CD14-positive monocyte (primary cell): ENCODE results near the gene ZNF414. TPM values are rescaled to one million over a fixed set of nuclear protein-coding genes. Genes with fewer than 3 reads are reported as not detected.
A peak's percentile ranks its signal among the peaks of the same experiment; 100 is the strongest.

Experiments used
- DNase-seq, 3 donors: peaks; one replicate each; pipeline ENCODE4 v3.0.0-alpha.2; 2011 to 2022
- H2AFZ ChIP-seq: 2 replicates; pipeline ENCODE4 v1.6.0; 2012; ENCODE audit warnings: mild to moderate bottlenecking, low read depth, low read length, inconsistent platforms; ENCODE audit not compliant: insufficient read depth, poor library complexity, severe bottlenecking
- H3K27ac ChIP-seq, 2 donors: 1 replicate in 1 of 2; 2 replicates in 1 of 2; pipeline ENCODE4 v1.5.1; 2012 to 2013; ENCODE audit warnings: low read length in 2 of 2, control low read depth in 1 of 2, inconsistent platforms in 1 of 2, low read depth in 1 of 2, mild to moderate bottlenecking in 1 of 2
- H3K27me3 ChIP-seq, 2 donors: one replicate each; pipeline versions ENCODE4 v1.6.0 to v1.6.1; 2011 to 2013; ENCODE audit warnings: low read length in 2 of 2; ENCODE audit not compliant: control insufficient read depth in 2 of 2, insufficient read depth in 2 of 2
- H3K36me3 ChIP-seq, 2 donors: replicated peaks in 1 of 2; 1 replicate in 1 of 2; 2 replicates in 1 of 2; pipeline versions ENCODE4 v1.5.1 to v1.6.1; 2012 to 2013; ENCODE audit warnings: low read length in 2 of 2, control low read depth in 1 of 2, inconsistent platforms in 1 of 2, mild to moderate bottlenecking in 1 of 2; ENCODE audit not compliant: insufficient read depth in 2 of 2, control insufficient read depth in 1 of 2
- H3K4me1 ChIP-seq, 2 donors: 1 replicate in 1 of 2; 2 replicates in 1 of 2; pipeline versions ENCODE4 v1.5.1 to v1.6.1; 2012 to 2013; ENCODE audit warnings: low read length in 2 of 2, control low read depth in 1 of 2, inconsistent platforms in 1 of 2, mild to moderate bottlenecking in 1 of 2, moderate library complexity in 1 of 2; ENCODE audit not compliant: insufficient read depth in 2 of 2, control insufficient read depth in 1 of 2
- H3K4me2 ChIP-seq: replicated peaks from 2 replicates; pipeline ENCODE3; 2012; ENCODE audit warnings: low read length, moderate library complexity, mild to moderate bottlenecking; ENCODE audit not compliant: poor library complexity, severe bottlenecking; ENCODE audit errors: extremely low read depth
- H3K4me3 ChIP-seq, 3 experiments: fragments of 200-600 bp in 1 of 3; sonication (generic) in 1 of 3; replicated peaks in 1 of 3; 1 replicate in 2 of 3; 2 replicates in 1 of 3; pipeline ENCODE4 v1.5.1; 2011 to 2013; ENCODE audit warnings: low read length in 3 of 3, mild to moderate bottlenecking in 3 of 3, control low read depth in 2 of 3, low read depth in 2 of 3, inconsistent platforms in 1 of 3, moderate library complexity in 1 of 3
- H3K79me2 ChIP-seq: 2 replicates; pipeline ENCODE4 v1.6.0; 2012; ENCODE audit warnings: mild to moderate bottlenecking, control low read depth, inconsistent platforms, low read length, moderate library complexity; ENCODE audit not compliant: insufficient read depth
- H3K9ac ChIP-seq: 2 replicates; pipeline ENCODE4 v1.6.0; 2017; ENCODE audit warnings: low read length, mild to moderate bottlenecking; ENCODE audit not compliant: insufficient read depth, poor library complexity, severe bottlenecking
- H3K9me3 ChIP-seq, 2 donors: replicated peaks in 1 of 2; 1 replicate in 1 of 2; 2 replicates in 1 of 2; pipeline versions ENCODE4 v1.5.1 to v1.6.1; 2012 to 2013; ENCODE audit warnings: low read length in 2 of 2, control low read depth in 1 of 2; ENCODE audit not compliant: control insufficient read depth in 1 of 2, insufficient read depth in 1 of 2
- H4K20me1 ChIP-seq: 2 replicates; pipeline ENCODE4 v1.6.0; 2012; ENCODE audit warnings: mild to moderate bottlenecking, low read length, control low read depth, moderate library complexity; ENCODE audit not compliant: insufficient read depth
- H3K27ac Mint-ChIP-seq, 7 donors: one replicate each; pipeline ENCODE4 v1.8.0; 2020; ENCODE audit warnings: mild to moderate bottlenecking in 7 of 7, mixed read lengths in 7 of 7, moderate library complexity in 6 of 7, inconsistent platforms in 2 of 7
- H3K27me3 Mint-ChIP-seq, 3 donors: one replicate each; pipeline ENCODE4 v1.8.0; 2021 to 2022; ENCODE audit warnings: low read depth in 3 of 3, mild to moderate bottlenecking in 3 of 3, mixed read lengths in 3 of 3, moderate library complexity in 3 of 3, inconsistent platforms in 1 of 3
- H3K36me3 Mint-ChIP-seq, 2 donors: one replicate each; pipeline ENCODE4 v1.8.0; 2020; ENCODE audit warnings: mixed read lengths in 2 of 2, inconsistent platforms in 1 of 2, mild to moderate bottlenecking in 1 of 2
- H3K4me1 Mint-ChIP-seq: one replicate; pipeline ENCODE4 v1.8.0; 2020; ENCODE audit warnings: mild to moderate bottlenecking, mixed read lengths
- H3K4me3 Mint-ChIP-seq, 2 donors: one replicate each; pipeline ENCODE4 v1.8.0; 2020; ENCODE audit warnings: mild to moderate bottlenecking in 2 of 2, mixed read lengths in 2 of 2, moderate library complexity in 1 of 2
- H3K9me3 Mint-ChIP-seq, 7 donors: one replicate each; pipeline ENCODE4 v1.8.0; 2020 to 2022; ENCODE audit warnings: mixed read lengths in 7 of 7, mild to moderate bottlenecking in 6 of 7, moderate library complexity in 6 of 7, inconsistent platforms in 2 of 7
- CTCF ChIP-seq: fragments of 200-600 bp; IDR thresholded peaks from one replicate; pipeline ENCODE4 v1.8.0; 2022; ENCODE audit warnings: antibody characterized with exemption, mild to moderate bottlenecking
- WGBS: methylation state at CpG from one replicate; pipeline ENCODE4 v1.1.5; 2013; ENCODE audit warnings: missing lambda C conversion rate; ENCODE audit not compliant: insufficient coverage; 5-methylcytosine and 5-hydroxymethylcytosine counted together
- intact Hi-C, 2 donors: fragments of 100-400 bp; cut with micrococcal nuclease; formaldehyde crosslinking; loops; one replicate each; pipeline versions ENCODE4 v1.15.0 to v1.15.1; 2023
- polyA plus RNA-seq, 3 donors: library from polyadenylated mRNA; depleted of rRNA in 1 of 3; unstranded in 2 of 3; stranded (reverse) in 1 of 3; fragments of 300-500 nt in 2 of 3; fragments of >200 nt in 1 of 3; fragmentation: Illumina TruSeq in 2 of 3; gene quantifications; 1 replicate in 2 of 3; 2 replicates in 1 of 3; pipeline ENCODE4 v1.2.3, GENCODE V29; 2012 to 2021

Gene ZNF414
- polyA plus RNA-seq, 3 donors: 4.1 to 21.1 (median 4.7) TPM

GRCh38 chr19:8485561-8486371 lies 28.2 kb downstream of the ZNF414 start:
- no peak for DNase-seq
- peak overlapping the region; percentile 92 to 93 for H3K27ac ChIP-seq
- H4K20me1 ChIP-seq: peaks cover 63% of the 10 kb centered on the region
- H3K27ac Mint-ChIP-seq: peak overlapping the region; percentile 97 to 99 (median 98)
- peaks cover 61% of the 10 kb centered on the region for H3K79me2 ChIP-seq
- H3K4me1 ChIP-seq: peaks cover 72% of the 10 kb centered on the region in 2 donors
- H2AFZ ChIP-seq: no peak overlapping the region
- 98% methylated on average over 61 of the region's 62 CpGs for WGBS
- H3K9me3 Mint-ChIP-seq: peaks cover 0 to 8% (median 7%) of the 10 kb centered on the region in 7 donors
- H3K27me3 Mint-ChIP-seq: peaks cover 0 to 6% (median 2%) of the 10 kb centered on the region in 3 donors
- H3K27me3 ChIP-seq: no peaks in the 10 kb centered on the region
- H3K4me1 Mint-ChIP-seq: peaks cover 76% of the 10 kb centered on the region
- intact Hi-C loops: loop anchor here in 1 of 2 donors (5.0 kb wide), 1 partner anchor 82 kb away; no protein-coding TSS in a partner anchor
- peaks cover 0 to 6% of the 10 kb centered on the region in 2 donors for H3K9me3 ChIP-seq
- peak overlapping the region in 1 of 3 experiments; percentile 37 for H3K4me3 ChIP-seq
- H3K36me3 ChIP-seq: peaks cover 61 to 80% of the 10 kb centered on the region in 2 donors
- no peak overlapping the region for H3K4me2 ChIP-seq
- TF ChIP-seq CTCF: no peak
- no peak overlapping the region for H3K4me3 Mint-ChIP-seq
- no peak overlapping the region for H3K9ac ChIP-seq
- H3K36me3 Mint-ChIP-seq: peaks cover 80 to 94% of the 10 kb centered on the region in 2 donors

- peaks cover 0 to 8% (median 7%) of the 10 kb centered on the region in 7 donors for H3K9me3 Mint-ChIP-seq
- H3K27me3 Mint-ChIP-seq: peaks cover 0 to 4% (median 2%) of the 10 kb centered on the region in 3 donors
- peaks cover 55 to 72% of the 10 kb centered on the region in 2 donors for H3K36me3 ChIP-seq
- peaks cover 66% of the 10 kb centered on the region for H3K79me2 ChIP-seq
- no peak overlapping the region for H3K4me3 Mint-ChIP-seq
- H4K20me1 ChIP-seq: peaks cover 66% of the 10 kb centered on the region
- peaks cover 0 to 6% of the 10 kb centered on the region in 2 donors for H3K9me3 ChIP-seq
- TF ChIP-seq CTCF: no peak
- H3K9ac ChIP-seq: peak overlapping the region; percentile 45
- DNase-seq: peak; percentile 90 to 94 (median 91)
- peaks cover 58 to 59% of the 10 kb centered on the region in 2 donors for H3K4me1 ChIP-seq
- H3K27ac Mint-ChIP-seq: peak overlapping the region; percentile 87 to 95 (median 93)
- intact Hi-C loops: no loop called here
- H2AFZ ChIP-seq: no peak overlapping the region
- peak overlapping the region; percentile 83 to 92 for H3K27ac ChIP-seq
- H3K36me3 Mint-ChIP-seq: peaks cover 72 to 89% of the 10 kb centered on the region in 2 donors
- H3K4me1 Mint-ChIP-seq: peaks cover 64% of the 10 kb centered on the region
- H3K27me3 ChIP-seq: no peaks in the 10 kb centered on the region
- H3K4me2 ChIP-seq: peak overlapping the region; percentile 29
- peak overlapping the region in 1 of 3 experiments; percentile 35 for H3K4me3 ChIP-seq
- 44% methylated on average over 15 of the region's 18 CpGs for WGBS
Observed at GRCh38 chr19:8484331-8484894, 29.6 kb downstream of the ZNF414 start.
